Prostate gland (tissue), 2 donors: Measurements from ENCODE around the gene PFN3.

Source experiments
- CTCF ChIP-seq, 4 experiments: fragments of 200-600 bp in 2 of 4; fragments of 450-650 bp in 2 of 4; sonication (generic) in 2 of 4; IDR thresholded peaks; 1 replicate in 3 of 4; 2 replicates in 1 of 4; pipeline ENCODE4 v1.5.1; 2016 to 2019; ENCODE audit warnings: antibody characterized with exemption in 4 of 4, mild to moderate bottlenecking in 2 of 4, moderate library complexity in 2 of 4
- POLR2A ChIP-seq: fragments of 450-650 bp; IDR thresholded peaks from one replicate; pipeline ENCODE4 v1.6.1; 2016; ENCODE audit warnings: antibody characterized with exemption, mild to moderate bottlenecking
- POLR2AphosphoS5 ChIP-seq: sonication (generic); formaldehyde crosslinking; IDR thresholded peaks from one replicate; pipeline ENCODE4 v1.6.1; 2017; ENCODE audit warnings: antibody characterized with exemption

DNA sequence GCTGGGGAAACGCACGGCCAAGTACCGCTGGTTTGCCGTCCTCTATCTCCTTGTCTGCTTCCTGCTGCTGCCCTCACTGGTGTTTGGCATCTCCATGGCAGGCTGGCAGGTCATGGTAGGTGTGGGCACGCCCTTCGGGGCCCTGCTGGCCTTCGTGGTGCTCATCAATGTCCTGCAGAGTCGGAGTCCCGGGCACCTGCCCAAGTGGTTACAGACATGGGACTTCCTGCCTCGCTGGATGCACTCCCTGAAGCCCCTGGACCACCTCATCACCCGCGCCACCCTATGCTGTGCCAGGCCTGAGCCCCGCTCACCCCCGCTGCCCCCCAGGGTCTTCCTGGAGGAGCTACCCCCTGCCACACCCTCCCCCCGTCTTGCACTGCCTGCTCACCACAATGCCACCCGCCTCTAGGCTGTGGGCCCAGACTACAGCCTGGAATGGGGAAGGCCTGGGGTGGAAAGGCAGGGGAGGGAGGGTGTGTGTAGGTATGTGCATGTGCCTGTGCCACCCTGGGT is 2.5 kb downstream of the PFN3 start:
- TF ChIP-seq CTCF (IDR thresholded peaks at IDR 0.05) (no peak), POLR2A (no peak), POLR2AphosphoS5 (no peak)
